Inferior parietal cortex (tissue), 1 donor: ENCODE measurements around the gene SLC4A8.
A peak's percentile ranks its signal among the peaks of the same experiment; 100 is the strongest.

Experiments
- DNase-seq: peaks from one replicate; pipeline ENCODE4 v3.0.0-alpha.2; 2016; ENCODE audit errors: extremely low spot score

SLC4A8 gene

DNA sequence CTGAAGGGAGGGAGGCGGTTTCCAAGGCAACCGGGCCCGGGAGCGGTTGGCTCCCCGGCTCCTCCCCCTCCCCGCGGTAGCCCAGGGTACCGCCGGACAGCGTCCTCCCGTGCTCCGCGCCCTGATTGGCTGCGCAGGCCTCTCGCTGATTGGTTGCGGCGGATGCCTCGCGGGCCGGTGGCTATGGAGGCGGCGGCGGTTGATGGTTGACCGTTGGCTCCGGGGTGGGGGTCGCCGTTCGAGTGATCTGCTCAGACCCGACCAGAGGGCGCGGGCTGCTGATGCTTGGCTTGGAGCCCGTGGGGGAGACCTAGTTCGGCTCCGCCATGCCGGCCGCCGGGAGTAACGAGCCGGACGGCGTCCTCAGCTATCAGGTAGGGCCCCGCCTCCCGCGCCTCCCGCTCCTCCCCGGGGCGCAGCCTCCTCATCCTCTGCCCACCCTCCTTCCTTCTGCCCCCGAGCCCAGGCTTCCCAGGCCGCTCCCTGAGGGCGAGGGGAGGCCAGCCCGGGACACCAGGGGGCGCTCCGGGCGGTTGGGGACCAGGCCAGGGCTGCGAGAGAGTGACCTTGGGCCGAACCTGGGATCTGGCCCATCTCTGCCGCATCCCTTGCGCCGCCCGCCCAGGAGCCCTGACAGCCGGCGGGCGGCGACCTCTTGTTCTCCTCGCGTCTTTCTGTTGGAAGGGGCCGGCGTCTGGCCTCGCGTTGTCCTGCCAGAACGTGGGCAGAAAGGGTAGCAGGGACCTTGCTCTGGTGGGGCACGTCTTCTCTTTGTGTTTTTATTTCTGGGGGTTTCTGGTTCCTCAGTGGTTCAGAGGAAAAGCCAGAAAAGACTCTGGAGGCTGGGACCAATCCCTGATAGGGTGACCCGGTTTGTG is at the start of gene SLC4A8:
TSS of gene SLC4A8 (plus strand) at position 170 of the 878 bp plus-strand sequence. CDS start at position 327, 157 bp downstream.
- DNase-seq = peak; percentile 91

DNA sequence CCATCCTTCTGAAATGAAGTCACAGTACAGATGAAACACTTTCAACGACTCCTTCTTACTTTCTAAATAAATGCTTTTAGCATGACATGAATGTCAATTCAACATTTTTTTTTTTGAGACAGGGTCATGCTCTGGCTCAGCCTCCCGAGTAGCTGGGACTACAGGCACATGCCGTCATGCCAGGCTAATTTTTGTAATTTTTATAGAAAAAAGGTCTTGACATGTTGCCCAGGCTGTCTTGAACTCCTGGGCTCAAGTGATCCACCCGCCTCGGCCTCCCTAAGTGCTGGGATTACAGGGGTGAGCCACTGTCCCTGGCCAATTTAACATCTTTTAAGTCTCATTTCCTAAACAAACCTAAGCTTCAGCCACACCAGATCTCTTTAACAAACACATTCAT is 49.8 kb upstream of the SLC4A8 start:
- no peak for DNase-seq

DNA sequence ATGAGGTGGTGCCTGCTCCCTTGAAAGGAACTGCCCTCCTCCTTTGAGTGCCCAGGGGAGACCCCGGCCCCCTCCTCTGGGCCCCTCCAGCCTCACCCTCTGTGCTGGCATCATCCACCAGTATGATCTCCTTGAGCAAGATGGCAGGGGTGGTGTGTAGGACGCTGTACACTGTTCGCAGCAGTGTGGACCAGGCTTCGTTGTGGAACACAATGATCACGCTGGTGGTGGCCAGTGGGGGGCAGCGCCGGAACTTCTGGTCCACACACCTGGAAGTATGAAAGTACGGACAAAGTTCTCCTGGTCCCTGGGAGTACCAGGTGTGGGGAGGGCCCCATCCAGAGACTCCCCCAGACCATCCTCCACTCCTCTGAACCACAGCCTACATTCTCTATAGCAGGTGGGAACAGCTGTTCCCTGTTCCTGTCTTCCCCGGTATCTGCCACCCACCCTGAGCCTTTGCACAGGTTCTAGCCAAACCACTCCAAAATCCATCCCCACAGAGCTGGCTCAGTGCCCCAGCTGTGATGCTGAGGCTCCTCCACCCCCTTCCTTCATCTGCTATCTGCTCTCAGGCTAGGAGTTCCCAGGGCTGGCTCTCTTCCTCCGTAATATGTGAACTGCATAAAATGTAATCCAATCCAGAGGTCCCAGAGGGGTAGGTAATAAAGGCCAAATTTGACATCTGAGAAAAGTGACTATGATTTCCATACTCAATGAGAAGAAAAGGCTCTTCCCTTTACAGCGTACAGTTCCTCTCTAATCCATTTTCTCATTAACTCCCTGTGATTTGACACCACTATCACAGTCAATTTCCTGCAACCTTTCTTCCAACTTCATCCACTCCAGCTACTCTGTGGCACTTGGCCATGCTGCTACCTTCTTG is 47.3 kb upstream of the SLC4A8 start:
- peak; percentile 51 for DNase-seq

DNA sequence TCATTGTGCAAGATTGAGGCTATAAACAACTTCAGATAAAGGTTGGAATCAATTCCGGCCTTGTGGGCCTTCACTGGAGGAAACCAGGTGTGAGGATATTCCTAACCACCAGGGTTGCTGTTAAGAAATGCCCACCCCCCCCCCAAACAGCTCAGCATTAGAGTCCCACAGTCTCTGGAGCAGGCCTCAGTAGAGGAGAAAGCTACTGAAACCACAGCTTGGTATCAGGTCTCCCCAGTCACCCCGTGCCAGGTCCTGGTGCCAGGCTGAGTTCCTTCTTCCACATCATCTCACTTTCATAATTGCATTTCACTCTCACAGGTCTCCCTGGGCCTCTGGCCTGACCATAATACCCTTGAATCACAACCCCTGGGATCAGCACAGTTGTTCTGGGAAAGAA is 45.9 kb upstream of the SLC4A8 start:
- no peak for DNase-seq

DNA sequence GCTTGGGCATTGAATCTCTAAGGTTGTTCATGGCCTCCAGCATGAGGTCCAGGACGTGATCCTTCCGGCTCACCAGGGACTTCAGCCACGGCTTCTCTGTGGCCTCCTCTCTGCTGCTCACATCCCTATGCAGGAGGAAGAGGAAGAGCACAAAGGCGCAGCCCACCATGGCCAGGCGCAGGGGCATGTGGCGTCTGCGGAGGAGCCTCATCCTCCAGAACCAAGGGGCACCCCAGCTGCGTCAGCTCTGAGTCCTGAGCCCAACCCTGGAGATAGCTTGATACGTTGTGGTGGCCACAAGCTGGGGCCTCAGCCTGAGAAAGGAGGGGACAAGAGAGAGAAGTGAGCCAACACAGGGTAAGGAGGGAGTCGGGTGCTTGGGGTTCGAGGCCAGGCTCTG is 45.1 kb upstream of the SLC4A8 start:
- no peak for DNase-seq

DNA sequence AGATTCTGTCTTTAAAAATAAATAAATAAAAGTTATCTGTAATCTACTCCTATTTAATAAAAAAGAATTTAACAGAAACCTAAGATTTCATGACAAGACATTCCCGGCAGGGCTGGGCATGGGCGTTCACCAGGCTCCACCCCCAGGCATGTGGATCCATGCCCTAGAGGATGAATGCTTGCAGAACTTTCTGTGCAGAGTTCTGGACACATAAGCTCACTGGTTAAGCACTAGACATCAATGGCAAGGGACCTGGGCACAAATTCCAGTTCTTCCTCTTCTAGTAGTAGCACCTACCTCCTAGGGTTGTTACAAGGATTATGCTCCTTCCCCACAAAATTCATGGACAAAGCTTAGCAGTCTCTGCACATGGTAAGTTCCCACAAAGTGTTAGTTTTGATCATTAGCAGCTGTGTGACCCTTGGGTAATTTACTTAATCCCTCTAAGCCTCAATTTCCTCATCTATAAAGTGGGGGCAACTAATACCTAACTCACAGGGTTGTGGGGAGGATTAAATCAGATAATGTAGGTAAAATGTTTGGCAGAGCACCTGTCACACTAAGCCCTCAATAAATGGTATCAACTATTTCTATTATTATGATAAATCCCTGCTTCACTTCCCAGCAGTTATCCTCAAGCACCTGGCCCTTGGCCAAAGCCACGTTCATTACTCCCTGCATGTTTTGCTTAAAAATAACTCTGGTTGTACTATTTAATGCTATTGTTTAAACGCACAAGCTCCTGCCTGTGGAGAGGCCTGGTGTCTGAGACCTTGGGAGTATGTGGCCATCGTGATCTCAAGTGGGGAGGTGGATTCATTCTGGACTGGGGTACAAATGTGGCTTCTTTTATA is 43.2 kb upstream of the SLC4A8 start:
- DNase-seq = no peak

DNA sequence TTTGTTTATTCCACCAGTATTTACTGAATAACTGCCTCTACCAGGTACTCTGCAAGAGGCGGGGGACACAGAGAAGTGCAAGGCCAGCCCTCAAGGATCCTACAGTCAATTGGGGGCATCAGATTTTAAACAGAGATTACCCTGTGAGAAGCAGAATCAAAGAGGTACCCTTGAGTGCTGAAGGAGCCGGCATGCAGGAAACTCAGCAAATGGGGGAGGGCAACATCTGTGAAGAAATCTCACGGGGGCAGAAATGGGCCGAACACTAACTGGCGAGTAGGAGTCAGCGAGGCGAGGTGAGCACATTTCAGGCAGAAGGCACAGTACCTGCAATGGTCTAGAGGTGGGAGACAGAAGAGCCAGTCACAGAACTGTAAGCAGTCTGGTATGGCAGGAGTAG is 42.5 kb upstream of the SLC4A8 start:
- no peak for DNase-seq

DNA sequence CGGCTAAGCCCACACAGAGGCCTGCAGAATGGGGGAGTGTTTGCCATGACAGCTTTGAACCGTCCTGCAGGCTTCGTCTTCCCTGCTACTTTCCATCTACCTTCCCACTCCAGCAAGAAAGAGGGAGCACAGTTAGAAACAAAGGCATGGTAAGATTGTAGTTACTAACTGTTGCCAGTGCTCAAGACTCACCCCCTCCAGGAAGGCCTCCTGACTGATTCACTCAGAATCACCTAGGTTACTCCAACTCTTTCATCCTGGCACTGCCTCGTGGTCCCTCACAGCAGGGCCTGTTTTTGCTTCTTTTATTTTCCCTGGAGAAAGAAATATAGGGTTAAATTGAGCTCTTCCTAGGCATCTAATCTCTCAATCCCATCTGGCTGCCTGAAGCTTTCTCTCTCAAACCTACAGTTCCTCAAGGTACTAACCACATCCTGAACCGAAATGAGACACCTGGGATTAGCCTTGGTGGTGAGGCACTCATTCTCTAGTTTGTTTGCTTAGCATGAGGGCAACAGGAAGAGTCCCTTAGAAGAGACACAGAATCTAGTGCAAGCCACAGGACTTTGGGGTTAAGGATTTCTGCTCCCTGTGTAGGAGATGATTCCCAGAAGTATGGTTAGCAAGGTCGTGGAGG is 41.2 kb upstream of the SLC4A8 start:
- DNase-seq = no peak

DNA sequence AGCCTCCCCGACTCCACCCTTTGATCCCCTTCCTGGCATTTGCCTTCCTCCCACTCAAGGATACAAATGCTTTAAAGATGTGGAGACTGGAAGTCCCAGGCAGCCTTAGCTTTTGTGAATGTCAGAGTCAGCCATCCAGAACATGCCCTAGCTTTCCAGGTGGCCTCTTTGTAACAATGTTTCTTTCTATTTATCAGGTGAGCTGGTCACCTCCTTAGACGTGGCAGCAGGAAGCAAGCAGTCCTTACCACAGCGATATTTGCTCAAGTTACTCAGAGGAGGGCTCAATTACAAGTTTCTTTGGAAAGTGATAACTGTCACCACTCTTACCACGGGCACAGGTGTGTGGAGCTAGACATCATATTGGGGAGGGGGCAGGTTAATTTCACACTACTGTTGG is 38.3 kb upstream of the SLC4A8 start:
- DNase-seq = no peak

DNA sequence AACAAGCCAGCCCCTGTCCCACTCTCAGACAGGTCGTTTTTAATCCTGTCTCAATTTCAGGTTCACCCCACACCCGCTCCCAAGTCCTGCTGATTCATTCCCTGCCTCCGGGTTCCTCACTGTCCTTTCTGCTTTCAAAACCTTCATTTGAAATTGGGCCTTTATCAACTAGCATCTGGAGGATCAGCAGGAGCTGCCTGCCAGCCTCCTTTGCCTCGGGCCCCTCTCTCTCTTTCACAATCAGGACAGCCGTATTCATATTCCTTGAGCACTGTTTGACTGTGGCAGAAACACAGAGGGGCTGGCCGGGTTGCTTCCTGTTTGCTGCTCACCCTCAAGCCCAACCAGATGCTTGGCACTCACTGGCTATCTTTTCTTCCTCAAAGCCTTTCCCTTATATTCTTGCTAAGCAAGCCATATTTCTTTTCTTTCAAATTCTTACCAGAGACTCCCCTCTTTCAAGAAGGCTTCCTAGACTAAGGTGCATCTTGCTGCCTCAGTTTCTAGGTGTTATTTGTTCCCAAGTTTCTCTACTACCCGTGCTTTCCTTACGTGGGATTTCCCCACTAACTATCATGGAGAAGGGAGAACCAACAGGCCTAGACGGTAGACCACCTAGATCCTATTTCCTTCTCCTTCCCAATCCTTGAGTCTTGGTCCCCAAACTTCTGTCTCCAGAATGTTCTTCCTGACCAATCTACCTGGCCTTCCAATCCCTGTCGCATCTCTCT is 36.4 kb upstream of the SLC4A8 start:
- peak; percentile 39 for DNase-seq

DNA sequence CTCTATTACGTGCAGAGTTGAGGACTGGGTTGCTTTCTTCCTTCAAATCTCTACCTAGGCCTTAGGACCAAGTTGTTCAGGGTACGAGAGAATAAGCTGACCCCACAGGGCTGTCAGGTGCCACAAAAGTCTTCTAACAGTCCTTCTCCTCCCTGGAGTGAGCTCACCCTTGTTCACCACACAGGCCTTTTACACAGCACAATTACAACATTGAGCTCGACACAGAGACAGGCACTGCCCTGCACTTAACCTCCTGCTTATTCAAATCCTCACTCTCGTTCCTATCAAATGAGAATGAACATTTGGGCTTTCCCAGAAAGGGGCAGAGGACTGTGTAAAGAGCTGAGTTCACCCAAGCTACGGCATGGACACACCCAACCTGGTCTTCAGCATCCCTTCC is 35.8 kb upstream of the SLC4A8 start:
- peak; percentile 43 for DNase-seq

DNA sequence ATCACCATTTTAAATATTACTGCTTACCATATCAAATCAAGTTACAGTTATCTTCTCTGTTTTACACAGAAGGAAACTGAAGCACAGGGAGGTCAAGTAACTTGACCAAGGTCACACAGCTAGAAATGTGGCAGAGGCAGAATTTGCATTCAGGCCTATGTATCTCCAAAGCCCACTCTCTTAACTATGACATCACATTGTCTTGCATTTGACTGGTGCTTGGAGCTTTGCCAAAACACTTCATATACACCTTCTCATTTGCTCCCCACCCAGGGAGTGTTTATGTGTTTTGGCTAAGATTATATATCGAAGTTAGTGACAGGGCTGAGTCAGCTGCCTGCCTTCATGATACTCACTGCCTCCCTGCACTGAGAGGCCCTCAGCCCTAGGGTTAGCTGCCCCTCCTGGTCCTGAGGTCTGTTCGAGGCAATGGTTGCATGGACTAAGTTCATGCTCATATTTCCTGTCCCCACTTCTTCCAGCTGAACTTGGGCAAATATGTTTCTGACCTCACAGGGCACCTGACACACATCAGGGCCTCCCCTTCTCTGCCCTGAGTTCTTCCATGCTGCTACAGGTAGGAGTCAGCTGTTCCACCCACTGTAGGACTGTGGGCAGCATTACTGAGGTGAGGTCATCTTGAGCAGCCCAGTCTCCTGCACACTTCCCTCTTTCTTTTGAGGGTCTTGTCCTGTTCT is 35.2 kb upstream of the SLC4A8 start:
- peak; percentile 41 for DNase-seq

DNA sequence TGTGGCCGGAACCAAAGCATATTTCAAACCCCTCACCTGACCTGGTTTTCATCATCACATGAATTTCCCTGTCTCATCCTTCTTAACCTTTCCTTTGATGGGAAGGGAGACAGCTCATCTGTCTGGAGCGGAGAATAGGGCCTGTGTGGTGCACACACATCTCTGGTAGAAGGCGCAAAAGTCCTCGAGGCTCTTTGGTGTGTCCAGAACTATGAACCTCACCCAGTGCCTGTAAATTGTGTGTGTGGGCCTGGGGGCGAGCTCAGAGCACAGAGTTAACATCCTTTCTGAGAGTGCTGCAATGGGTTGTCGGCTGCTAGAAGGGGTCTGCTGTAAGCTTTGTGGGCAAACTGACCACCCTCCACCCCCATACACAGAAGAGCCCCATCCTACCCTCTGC is 34.2 kb upstream of the SLC4A8 start:
- no peak for DNase-seq

DNA sequence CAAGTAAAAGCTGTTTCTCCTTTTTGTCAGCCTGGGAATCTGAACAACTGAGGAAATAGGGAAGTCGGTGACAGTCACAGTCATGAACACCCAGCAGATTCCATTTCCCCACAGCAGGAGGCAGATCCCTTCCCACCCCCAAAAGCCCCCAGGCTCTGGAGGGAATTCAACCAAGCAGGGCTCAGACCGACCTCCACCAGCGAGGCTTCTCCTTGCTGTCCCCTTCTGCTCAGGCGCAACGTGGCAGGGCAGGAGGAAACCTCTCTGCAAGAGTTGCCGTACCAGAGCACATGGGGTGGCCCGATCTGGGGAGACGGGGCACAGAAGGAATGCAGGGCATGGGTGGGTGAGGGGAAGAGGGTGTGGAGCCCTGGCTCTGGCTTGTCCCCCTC is 33.7 kb upstream of the SLC4A8 start:
- peak; percentile 32 for DNase-seq

DNA sequence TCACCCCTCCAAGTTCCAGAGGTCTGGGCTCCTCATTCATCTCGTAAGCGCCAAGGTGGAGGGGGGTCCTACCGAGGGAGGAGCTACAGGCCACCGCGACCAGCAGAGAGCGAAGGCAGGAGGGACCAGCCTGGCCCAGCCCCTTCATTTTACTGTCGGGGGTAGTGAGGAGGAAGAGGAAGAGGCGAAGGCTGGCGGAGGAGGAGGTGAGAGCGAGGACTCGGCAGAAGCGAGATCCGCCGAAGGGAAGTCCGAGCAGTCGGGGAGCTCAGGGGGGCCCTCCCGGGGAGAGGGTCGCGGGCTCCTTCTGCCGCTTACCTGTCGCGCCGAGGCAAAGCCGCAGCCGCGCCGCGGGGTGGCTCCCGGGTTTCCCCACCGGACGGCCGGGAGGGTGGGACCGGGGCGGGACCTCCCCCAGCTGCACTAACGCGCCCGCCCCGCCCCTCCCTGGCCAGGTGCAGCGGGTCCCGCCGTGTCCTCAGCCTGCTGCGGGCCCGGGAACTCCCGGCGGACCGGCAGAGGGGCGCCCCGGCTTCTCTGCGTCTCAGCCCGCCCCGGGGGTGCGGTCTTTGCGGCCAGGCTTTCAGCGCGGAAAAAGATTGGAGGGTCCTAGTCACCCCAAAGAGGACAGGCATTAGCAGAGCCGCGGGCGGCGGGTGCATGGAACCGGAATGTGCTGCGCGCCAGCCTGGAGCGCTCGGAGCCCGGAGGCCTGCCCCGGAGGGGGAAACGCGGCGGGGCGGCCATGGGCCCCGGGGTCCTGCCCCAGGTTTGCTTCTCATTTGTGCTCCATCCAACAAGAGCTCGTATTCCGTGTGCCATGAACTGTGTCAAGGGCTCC is 33.1 kb upstream of the SLC4A8 start, which contains the start of gene GALNT6:
TSS of gene GALNT6 (minus strand) at position 124 of the 841 bp plus-strand sequence. CDS start 11,625 bp downstream, outside the sequence.
- DNase-seq = no peak

DNA sequence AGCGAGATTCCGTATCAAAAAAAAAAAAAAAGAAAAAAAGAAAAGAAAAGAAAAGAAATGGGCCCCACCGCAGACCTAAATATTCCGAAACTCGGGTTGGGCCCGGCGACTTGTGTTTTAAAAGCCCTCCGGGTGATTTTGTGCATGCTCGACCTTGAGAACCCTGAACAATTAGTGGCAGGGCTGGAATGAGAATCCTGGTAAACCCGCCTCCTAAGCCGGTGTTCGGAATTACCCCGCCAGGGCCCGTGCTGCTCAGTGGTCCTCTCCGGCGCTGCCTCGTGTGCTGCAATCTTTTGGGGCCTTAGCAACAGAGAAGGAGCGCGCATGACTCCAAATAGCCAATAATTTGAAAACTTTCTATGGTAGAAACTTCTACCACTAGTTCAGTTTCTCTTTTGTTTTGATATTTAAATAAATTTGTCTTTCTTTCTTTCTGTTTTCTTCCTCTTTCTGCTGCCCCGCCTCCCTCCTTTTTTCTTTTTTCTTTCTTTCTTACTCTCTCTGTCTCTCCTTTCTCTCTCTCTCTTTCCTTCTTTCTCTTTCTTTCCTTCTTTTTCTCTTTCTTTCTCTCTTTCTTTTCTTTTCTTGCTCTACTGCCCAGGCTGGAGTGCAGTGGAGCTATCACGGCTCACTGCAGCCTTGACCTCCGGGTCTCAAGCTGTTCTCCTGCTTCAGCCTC is 31.9 kb upstream of the SLC4A8 start:
- no peak for DNase-seq

DNA sequence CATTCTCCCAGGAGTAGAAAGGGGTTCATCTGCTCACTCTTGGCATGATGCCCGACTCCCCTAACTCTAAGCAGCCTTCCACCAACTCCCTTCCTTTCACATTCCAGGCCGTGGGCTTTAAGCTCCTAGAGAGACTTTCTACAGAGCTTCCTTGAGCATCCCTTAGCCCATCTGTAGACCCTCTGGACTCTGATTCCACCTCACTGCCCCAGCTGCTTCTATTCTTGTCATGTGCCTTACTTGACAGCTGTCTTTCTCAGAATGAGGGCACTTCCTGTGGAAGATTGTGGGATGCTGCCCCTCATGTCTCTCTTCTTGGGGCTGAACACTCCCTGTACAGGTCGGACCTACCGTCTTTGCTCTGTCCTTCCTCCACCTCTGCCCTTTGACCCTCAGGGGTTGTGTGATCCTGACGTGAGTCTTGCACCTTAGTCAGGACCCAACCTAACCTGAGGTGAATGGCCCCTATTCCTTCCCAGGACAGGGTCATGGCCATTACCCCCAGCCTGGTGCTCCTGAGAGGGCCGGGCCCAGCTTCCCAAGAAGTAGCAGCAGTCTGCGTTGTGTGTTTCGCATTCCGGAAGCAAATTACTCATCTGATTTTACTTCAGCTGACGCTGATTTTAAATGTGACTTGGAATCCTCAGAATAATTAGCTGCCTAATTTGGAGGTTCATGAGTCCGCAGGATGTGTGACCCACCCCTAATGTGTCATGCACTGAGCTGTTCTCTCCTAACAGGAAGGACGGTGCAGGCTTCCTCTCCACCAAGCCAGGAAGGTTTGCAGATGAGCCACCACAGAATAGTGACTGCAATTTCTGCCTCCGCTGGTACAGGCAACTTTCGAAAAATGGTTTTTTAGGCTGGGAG is 30.7 kb upstream of the SLC4A8 start:
- DNase-seq = no peak
